ENCODE results near the gene MYO3B.
"Not testable (repeated sequence)": the region's sequence is repeated elsewhere in the genome, so short reads cannot be mapped to it uniquely, and the experiment has no call there.

The MYO3B gene

GRCh38 chr2:170345607-170346006, 167.7 kb downstream of the MYO3B start:
- no peak for DNase-seq

DNA sequence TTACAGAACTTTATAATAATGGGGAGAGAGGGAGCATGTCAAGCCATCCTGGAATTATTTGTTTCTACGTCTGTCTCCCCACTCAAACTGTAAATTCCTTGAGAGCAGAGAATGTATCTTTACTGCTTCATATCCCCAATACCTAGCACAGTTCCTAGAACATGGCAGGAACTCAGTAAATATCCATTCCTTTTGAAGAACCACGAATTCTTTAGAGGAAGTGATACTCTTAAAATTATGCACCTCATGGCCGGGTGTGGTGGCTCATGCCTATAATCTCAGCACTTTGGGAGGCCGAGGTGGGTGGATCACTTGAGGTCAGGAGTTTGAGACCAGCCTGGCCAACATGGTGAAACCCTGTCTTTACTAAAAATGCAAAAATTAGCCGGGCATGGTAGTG, 171.3 kb downstream of the MYO3B start:
- not testable (repeated sequence) for DNase-seq

DNA sequence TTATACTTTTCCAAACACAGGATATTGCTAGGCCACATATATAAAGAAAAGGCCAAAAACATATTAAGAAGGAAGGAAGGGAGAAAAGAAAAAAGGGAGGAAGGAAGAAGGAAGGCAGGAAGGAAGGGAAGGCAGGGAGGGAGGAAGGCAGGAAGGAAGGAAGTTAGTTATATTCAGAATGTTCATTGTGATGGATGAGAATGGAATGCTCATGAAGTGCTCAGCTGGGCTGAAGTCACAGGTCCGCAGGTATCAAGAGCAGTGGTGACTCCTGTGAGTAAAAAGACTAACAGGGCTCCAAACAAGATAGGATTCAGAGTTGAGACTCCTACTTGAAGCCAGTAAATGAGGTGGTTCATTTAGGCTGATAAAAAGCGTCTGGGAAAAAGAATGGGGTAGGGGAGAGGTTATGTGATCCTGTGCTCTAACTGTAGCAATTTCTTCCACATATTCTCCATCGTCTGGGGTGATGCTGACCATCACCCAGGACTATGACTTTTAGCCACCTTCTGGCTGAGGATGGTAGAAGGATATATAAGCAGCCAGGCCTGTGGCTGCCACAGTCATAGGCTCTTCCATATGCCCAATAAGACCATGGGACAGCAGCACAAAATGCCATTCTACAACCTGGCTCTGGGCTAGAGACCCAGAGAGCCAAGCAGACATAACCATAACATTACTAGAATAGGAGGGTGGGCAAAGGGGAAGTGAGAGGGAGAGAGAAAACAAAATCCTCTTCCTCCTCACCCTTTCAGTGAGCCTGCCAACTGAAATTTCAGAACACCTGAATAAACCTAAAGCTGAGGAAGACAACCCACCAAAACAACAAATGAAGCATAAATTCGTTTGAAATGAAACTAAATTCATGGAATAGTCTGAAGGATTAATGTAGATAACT, 173.2 kb downstream of the MYO3B start:
- DNase-seq: no peak

DNA sequence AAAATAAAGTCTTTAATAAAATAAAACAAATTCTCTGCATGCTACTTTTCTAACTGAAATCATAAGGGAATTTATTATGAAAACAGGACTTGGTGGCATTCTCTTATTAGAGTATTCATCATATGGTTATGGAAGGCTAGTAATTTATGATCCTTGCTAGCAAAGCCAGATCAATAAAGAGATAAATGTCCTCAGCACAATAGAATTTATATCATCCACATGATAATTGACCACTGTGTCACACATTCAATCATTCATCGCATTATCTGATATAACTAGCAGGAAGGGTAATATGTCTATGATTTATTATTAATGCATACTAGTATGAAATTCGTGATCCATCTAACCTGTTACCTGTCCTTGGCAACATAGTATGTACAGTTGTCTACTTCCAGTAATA, 175.8 kb downstream of the MYO3B start:
- DNase-seq: no peak

DNA sequence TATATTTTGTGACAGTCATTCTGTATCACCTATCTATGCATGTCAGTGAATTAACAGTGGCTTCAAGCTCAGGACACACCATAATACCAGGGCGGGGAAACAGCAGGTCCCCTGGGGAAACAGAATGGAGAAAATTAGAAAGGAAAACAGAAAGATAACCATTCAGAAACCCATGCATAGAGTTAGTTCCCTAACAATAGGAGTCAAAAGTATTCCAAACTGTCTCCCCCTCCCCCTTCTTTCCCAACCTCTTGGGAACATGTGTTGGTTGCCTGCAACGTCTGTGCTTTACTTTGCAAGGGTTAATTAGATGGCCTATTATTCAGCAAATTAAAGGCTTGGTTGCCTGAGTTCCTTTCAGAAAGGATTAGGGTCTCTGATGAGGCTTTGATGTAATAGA, 176.4 kb downstream of the MYO3B start:
- DNase-seq: no peak

DNA sequence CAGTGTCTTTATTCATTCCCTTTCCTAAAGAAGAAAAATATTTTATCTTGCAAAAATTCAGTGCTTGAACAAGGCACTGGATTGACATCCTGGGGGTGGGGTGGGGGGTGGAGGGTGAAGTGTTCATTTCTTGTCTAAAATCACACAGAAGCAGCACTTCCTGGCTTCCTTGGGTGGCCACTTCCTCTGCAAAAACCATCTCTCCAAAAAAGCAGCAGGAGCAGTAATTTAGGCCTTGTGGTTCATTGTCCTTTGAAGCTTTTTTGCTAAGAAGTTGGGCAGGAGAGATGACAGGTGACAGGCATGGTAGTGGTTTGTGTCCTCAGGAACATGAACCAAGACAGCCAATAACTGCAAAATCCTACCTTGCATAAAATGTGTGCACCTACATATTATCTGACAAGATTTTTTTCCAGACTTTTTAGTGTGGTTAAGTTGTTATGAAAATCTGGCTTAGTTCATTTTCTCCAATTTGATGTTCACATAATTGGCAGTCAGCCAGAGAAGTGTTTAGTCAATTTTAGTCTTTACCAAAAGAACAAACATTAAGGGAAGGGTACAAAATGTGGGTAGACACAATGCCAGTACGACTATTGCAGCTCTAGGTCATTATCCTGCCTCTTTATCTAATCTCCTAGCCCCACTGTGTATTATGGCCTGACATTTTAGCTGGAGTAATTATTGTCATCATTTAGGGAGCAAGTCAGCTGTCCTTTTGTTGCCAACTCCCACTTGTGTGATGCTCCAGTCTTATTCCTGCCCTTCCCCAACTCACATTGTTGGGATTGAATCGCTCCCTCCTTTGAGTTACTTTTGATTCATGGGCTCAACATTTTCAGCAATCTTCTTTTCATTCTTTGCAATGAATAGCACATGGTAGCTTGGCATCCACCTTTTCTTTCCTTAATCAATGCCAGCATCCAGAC, 177.2 kb downstream of the MYO3B start:
- DNase-seq: no peak

DNA sequence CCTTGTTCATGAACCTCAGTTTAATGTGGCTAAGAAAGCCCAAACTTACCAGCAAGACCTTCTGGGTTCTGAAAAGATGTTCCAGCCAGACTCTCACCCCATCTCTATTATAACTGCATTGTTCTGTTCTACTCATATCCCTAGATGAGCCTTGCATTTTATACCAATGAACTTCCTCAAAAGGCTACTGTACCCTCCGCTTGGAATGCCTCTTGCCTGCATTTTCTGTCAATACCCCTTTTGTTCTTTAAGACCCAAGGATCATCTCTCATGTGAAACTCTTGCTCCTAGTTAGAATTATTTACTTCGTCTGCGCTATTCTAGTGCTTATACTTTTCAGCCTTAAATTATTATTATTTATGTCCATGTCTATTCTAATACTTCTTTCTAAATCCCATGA, 181.5 kb downstream of the MYO3B start:
- no peak for DNase-seq

GRCh38 chr2:170360546-170361089, 182.7 kb downstream of the MYO3B start:
- no peak for DNase-seq

GRCh38 chr2:170361090-170361936, 183.4 kb downstream of the MYO3B start:
- DNase-seq: no peak

DNA sequence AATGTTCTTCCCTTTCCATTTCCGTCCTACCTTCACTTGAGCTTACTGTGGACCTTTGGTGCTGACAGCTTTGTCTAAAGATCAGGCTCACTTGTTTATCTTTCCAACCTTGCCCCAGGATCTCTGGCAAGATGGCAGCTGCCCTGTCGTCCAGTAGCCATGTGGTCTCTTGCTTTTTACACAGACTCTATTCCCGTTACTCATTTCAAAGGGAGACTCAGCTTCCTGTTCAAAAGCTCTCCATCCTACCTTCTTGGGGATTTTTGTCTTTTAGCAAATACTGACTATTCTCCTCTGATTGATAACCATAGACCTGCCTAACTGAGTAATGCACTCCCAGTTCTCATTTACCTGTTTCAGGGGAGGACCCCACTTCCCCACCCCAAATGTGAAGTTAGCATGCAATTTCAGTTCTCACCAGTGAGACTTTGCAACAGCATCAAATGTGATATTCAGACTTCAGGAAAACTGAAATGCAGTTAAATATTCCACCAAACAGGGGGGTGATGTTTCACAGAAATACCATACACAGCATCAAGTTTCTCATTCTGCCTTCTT, 184.4 kb downstream of the MYO3B start:
- no peak for DNase-seq

GRCh38 chr2:170362871-170363631, 185.1 kb downstream of the MYO3B start:
- no peak for DNase-seq

DNA sequence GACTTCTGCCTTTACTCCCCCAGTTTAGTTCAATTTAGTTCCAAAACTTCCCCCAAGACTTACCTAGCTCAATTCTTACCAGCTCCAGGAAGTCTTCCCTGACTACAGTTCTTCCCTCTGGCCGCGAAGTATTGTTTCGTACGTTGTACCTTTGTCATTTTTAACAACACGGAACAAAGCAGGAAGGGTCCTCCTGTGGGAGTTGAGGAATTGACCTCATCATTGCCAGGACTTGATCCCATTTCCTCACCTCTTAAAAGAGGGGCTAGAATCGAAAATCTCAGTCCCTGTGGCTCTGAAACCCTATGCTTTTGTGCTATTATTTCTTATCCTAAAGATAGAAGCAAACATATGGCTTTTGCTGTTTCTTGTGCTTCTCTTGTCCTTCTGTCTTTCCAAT, 187.1 kb downstream of the MYO3B start:
- no peak for DNase-seq

GRCh38 chr2:170365686-170366085, 187.7 kb downstream of the MYO3B start:
- DNase-seq: no peak

DNA sequence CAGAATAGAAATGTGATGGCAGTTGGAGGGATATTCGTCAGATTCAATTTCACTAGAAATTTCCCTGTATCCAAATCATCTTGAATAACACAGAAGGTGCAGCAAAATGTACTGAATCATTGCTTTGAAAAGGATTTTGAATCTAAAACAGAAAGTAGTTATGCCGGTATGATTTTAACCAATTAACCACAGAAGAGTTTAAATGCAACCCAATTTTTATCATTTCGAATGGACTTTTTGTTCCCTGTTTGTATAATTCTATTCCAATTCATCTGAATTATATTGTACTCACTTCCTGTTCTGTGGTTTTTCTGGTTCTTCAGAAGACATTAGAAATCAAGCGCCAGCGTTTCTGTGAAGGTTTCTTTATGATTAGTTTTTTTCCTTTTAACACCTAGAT, 190.4 kb downstream of the MYO3B start:
- DNase-seq: no peak

- no peak for DNase-seq
Measured at GRCh38 chr2:170369228-170369627, 191.3 kb downstream of the MYO3B start.

GRCh38 chr2:170369894-170370293, 191.9 kb downstream of the MYO3B start:
- no peak for DNase-seq

GRCh38 chr2:170371231-170371998, 193.5 kb downstream of the MYO3B start:
- no peak for DNase-seq

DNA sequence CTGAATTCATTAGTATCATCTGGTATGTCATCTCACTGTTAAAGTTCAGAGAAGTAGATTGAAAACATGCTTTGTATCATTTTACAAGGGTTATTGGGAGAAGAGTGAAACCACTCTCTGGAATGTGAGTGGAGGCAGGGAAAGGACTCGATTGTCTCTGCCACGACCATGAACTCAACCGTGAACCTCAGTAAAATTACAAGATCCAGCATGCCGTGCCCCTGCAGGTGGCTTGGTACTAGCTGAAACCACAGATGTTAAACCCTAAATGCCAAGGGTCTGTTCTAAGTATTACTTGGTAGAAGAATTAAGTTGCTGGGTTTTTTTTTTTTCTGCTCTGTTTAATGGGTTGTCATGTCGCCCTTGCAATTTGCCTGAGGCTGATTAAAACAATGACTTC, 197.2 kb downstream of the MYO3B start:
- DNase-seq: no peak

- DNase-seq: no peak
Measured at GRCh38 chr2:170377500-170378207, 199.7 kb downstream of the MYO3B start.

- DNase-seq: no peak
Measured at GRCh38 chr2:170380267-170380666, 202.3 kb downstream of the MYO3B start.
